Endothelial cell of umbilical vein (primary cell): ENCODE results near the gene LRP5. TPM values are rescaled to one million over a fixed set of nuclear protein-coding genes. Genes with fewer than 3 reads are reported as not detected.

Experiments
- BruUV-seq: library from RNA; stranded (reverse); fragments of 400-500 nt; replicated peaks from 2 replicates; lab custom pipeline; 2021; lab: Mats Ljungman, UMichigan
- CTCF ChIA-PET: fragments of 300-600, 350-600 bp; sonication (Branson Sonifier 250); formaldehyde crosslinking; loops from one replicate; lab custom pipeline; 2021; ENCODE audit warnings: antibody characterized with exemption, inconsistent platforms; lab: Charles Lee
- POLR2A ChIA-PET: fragments of 300-600, 350-600 bp; sonication (Branson Sonifier 250); formaldehyde crosslinking; loops from one replicate; lab custom pipeline; 2021; ENCODE audit warnings: antibody characterized with exemption, inconsistent platforms; lab: Charles Lee
- DNase-seq: peaks from one replicate; pipeline ENCODE4 v3.0.0-alpha.2; 2011; ENCODE audit warnings: low read depth, low spot score
- FAIRE-seq: peaks from 2 replicates; lab custom pipeline; 2011; peaks lifted over from hg19 to GRCh38; lab: Jason Lieb, UNC
- H2AFZ ChIP-seq: 2 replicates; pipeline ENCODE4 v1.6.0; 2012; ENCODE audit warnings: low read depth, low read length, control low read depth, inconsistent platforms
- H3K27ac ChIP-seq: 2 replicates; pipeline ENCODE4 v1.5.1; 2011; ENCODE audit warnings: low read depth, mild to moderate bottlenecking, control low read depth, low read length, moderate library complexity; ENCODE audit not compliant: insufficient read depth
- H3K27me3 ChIP-seq, 2 experiments: 2 replicates each; pipeline versions ENCODE4 v1.6.0 to v1.6.1; 2011; ENCODE audit warnings: low read length in 2 of 2, mixed read lengths in 1 of 2; ENCODE audit not compliant: control insufficient read depth in 2 of 2, insufficient read depth in 2 of 2
- H3K36me3 ChIP-seq, 2 experiments: 2 replicates in 1 of 2; 3 replicates in 1 of 2; pipeline ENCODE4 v1.5.1; 2011; ENCODE audit warnings: low read length in 2 of 2, mild to moderate bottlenecking in 1 of 2, moderate library complexity in 1 of 2; ENCODE audit not compliant: control insufficient read depth in 2 of 2, insufficient read depth in 2 of 2; ENCODE audit errors: extremely low read depth in 1 of 2
- H3K4me1 ChIP-seq: 3 replicates; pipeline ENCODE4 v1.5.1; 2011; ENCODE audit warnings: mild to moderate bottlenecking, low read length; ENCODE audit not compliant: control insufficient read depth, insufficient read depth; ENCODE audit errors: extremely low read depth
- H3K4me2 ChIP-seq: 2 replicates; pipeline ENCODE4 v1.6.1; 2011; ENCODE audit warnings: low read length, control low read depth, mixed read lengths; ENCODE audit not compliant: insufficient read depth
- H3K4me3 ChIP-seq, 3 experiments: fragments of 200-600 bp in 1 of 3; sonication (generic), shearing (Covaris generic) in 1 of 3; replicated peaks in 1 of 3; 2 replicates each; pipeline ENCODE4 v1.5.1; 2011 to 2016; ENCODE audit warnings: control low read depth in 3 of 3, low read length in 3 of 3, mild to moderate bottlenecking in 2 of 3, inconsistent platforms in 1 of 3, low read depth in 1 of 3, moderate library complexity in 1 of 3; ENCODE audit not compliant: insufficient read depth in 1 of 3
- H3K79me2 ChIP-seq: 2 replicates; pipeline ENCODE4 v1.6.0; 2012; ENCODE audit warnings: low read length, inconsistent platforms; ENCODE audit not compliant: control insufficient read depth, insufficient read depth
- H3K9ac ChIP-seq: replicated peaks from 2 replicates; pipeline ENCODE3; 2011; ENCODE audit warnings: low read length, control low read depth; ENCODE audit not compliant: insufficient read depth; ENCODE audit errors: extremely low read depth
- H3K9me1 ChIP-seq: replicated peaks from 3 replicates; pipeline ENCODE4 v1.6.0; 2011; ENCODE audit warnings: mild to moderate bottlenecking, low read length; ENCODE audit not compliant: control insufficient read depth, insufficient read depth; ENCODE audit errors: extremely low read depth
- H3K9me3 ChIP-seq: replicated peaks from 2 replicates; pipeline ENCODE4 v1.5.1; 2012; ENCODE audit warnings: low read length, inconsistent platforms; ENCODE audit not compliant: control insufficient read depth, insufficient read depth
- H4K20me1 ChIP-seq: replicated peaks from 2 replicates; pipeline ENCODE3; 2011; ENCODE audit warnings: mild to moderate bottlenecking, low read length; ENCODE audit not compliant: control insufficient read depth, insufficient read depth; ENCODE audit errors: extremely low read depth
- EZH2 ChIP-seq: IDR thresholded peaks from 2 replicates; pipeline ENCODE4 v1.6.1; 2012; ENCODE audit warnings: borderline replicate concordance, low read depth, mild to moderate bottlenecking, moderate library complexity, low read length, inconsistent platforms; ENCODE audit not compliant: severe bottlenecking
- FOS ChIP-seq: IDR thresholded peaks from 2 replicates; pipeline ENCODE4 v1.6.1; 2011; ENCODE audit warnings: mild to moderate bottlenecking, low read length, moderate library complexity, borderline replicate concordance; ENCODE audit not compliant: insufficient read depth
- GATA2 ChIP-seq: IDR thresholded peaks from 2 replicates; pipeline ENCODE4 v1.7.0; 2011; ENCODE audit warnings: low read depth, mild to moderate bottlenecking, moderate library complexity, mixed read lengths, low read length; ENCODE audit not compliant: insufficient read length, insufficient read depth
- JUN ChIP-seq: IDR thresholded peaks from 2 replicates; pipeline ENCODE4 v1.6.1; 2011; ENCODE audit warnings: borderline replicate concordance, low read depth; ENCODE audit not compliant: insufficient read length, insufficient read depth
- MYC ChIP-seq: IDR thresholded peaks from one replicate; pipeline ENCODE4 v1.6.1; 2011; ENCODE audit warnings: mild to moderate bottlenecking, low read depth, low read length
- POLR2A ChIP-seq: IDR thresholded peaks from 2 replicates; pipeline ENCODE4 v1.6.1; 2012; ENCODE audit warnings: low read depth, mild to moderate bottlenecking, control low read depth, low read length
- POLR2AphosphoS5 ChIP-seq: IDR thresholded peaks from 2 replicates; pipeline ENCODE4 v1.6.1; 2012; ENCODE audit warnings: low read depth, mild to moderate bottlenecking, control low read depth, low read length, moderate library complexity; ENCODE audit not compliant: insufficient read depth
- dilution Hi-C: fragments of 300-500 bp; cut with MboI; formaldehyde crosslinking; loops from one replicate; pipeline ENCODE4 v1.15.0; 2019; ENCODE audit warnings: low sequenced_read_pairs; ENCODE audit not compliant: extremely low pct_ligation_motif_present
- intact Hi-C: fragments of 100-400 bp; cut with micrococcal nuclease; formaldehyde crosslinking; loops from one replicate; pipeline ENCODE4 v1.10.0; 2022
- polyA plus RNA-seq, 4 experiments: library from polyadenylated mRNA; depleted of rRNA in 3 of 4; stranded (reverse) in 3 of 4; unstranded in 1 of 4; fragments of >200 nt; gene quantifications; 2 replicates each; pipeline versions ENCODE4 v1.2.1 to v1.2.3, GENCODE V29; 2011 to 2012; ENCODE audit warnings: missing spikeins in 1 of 4
- total RNA-seq: library from RNA; stranded (reverse); gene quantifications from 2 replicates; pipeline ENCODE4 v1.2.3, GENCODE V29; 2021
- TF ChIP-seq, protein P1 (sequence below): IDR thresholded peaks from 2 replicates; pipeline ENCODE4 v1.6.1; 2011; ENCODE audit not compliant: insufficient read depth, insufficient read length

LRP5 gene
- total and polyA plus RNA-seq, 2 donors (not counting 3 experiments of a cell fraction or from before 2014, with no cell fraction given): 35.1 to 51.8 TPM

DNA sequence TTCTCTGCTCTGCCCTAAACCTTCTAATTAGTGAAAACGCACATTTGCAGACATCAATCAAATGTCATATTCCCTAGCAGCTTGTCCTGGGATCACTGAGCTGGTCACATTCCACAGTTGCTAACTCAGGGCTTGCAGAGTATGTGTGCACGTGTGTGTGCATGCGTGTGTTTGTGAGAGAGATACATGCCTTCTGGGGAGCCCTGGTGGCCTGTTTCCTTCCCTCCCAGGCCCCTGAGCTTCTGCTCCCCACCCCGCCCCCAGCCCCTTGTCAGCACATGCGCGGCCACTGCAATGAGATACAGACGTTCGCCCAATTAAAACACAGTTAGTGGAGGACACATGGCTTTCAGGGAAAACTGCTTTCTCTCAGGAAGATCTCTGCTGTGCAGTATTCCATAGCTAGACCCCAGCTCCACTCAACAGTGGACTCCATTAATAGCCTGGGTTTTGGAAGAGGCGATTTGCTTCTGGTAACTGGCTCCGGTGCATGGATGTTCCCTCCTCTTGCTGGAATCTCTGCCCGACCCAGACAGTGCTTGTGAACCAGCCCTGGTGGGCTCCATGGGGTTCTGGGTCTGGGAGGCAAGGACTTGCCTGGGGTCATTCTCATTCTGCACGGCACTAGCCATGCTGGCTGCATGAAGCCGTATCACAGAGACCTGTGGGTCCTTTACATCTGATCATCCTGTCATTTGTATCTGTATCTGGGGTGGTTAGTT, 17.7 kb downstream of the LRP5 start:
- Histone ChIP-seq H3K27ac (peak overlapping the region; percentile 73), H3K4me3 (no peak overlapping the region), H3K79me2 (peaks cover 12% of the 10 kb centered on the region), H3K9me3 (no peaks in the 10 kb centered on the region), H2AFZ (no peak overlapping the region), H3K4me2 (no peak overlapping the region), H3K27me3 (no peaks in the 10 kb centered on the region), H3K9me1 (no peaks in the 10 kb centered on the region), H3K36me3 (no peaks in the 10 kb centered on the region), H4K20me1 (no peaks in the 10 kb centered on the region), H3K4me1 (peaks cover 53% of the 10 kb centered on the region), H3K9ac (no peak overlapping the region)
- TF ChIP-seq POLR2A (no peak), POLR2AphosphoS5 (no peak), GATA2 (no peak), JUN (no peak), MYC (no peak), EZH2 (no peak), FOS (no peak)
- TF ChIP-seq, protein P1, sequence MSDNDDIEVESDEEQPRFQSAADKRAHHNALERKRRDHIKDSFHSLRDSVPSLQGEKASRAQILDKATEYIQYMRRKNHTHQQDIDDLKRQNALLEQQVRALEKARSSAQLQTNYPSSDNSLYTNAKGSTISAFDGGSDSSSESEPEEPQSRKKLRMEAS: no peak
- peak; percentile 55 for FAIRE-seq
- intact Hi-C loops: no loop called here
- no peak for DNase-seq
- no TSS peak for BruUV-seq
- POLR2A ChIA-PET: no interaction called here
- CTCF ChIA-PET: interaction anchor here (0.8 kb wide), 1 partner anchor 73 kb away, joined by 3 read pairs; no protein-coding TSS in a partner anchor
- dilution Hi-C loops: no loop called here
